Measurements from ENCODE around the gene EEA1.
A peak's percentile ranks its signal among the peaks of the same experiment; 100 is the strongest.

The EEA1 gene

GRCh38 chr12:92740411-92740810, 188.7 kb downstream of the EEA1 start:
- DNase-seq = no peak

GRCh38 chr12:92739113-92739512, 190.0 kb downstream of the EEA1 start:
- no peak for DNase-seq

GRCh38 chr12:92737855-92738850, 190.9 kb downstream of the EEA1 start:
- DNase-seq = no peak

- no peak for DNase-seq
Observed at GRCh38 chr12:92736605-92737004, 192.5 kb downstream of the EEA1 start.

GRCh38 chr12:92735131-92735721, 193.9 kb downstream of the EEA1 start:
- peak; percentile 53 for DNase-seq

GRCh38 chr12:92733661-92734060, 195.4 kb downstream of the EEA1 start:
- no peak for DNase-seq

- no peak for DNase-seq
Observed at GRCh38 chr12:92733181-92733580, 195.9 kb downstream of the EEA1 start.

GRCh38 chr12:92732716-92733115, 196.4 kb downstream of the EEA1 start:
- no peak for DNase-seq

- no peak for DNase-seq
Observed at GRCh38 chr12:92732216-92732615, 196.9 kb downstream of the EEA1 start.

- DNase-seq = no peak
Observed at GRCh38 chr12:92730758-92731157, 198.3 kb downstream of the EEA1 start.

- no peak for DNase-seq
Observed at GRCh38 chr12:92729773-92730305, 199.3 kb downstream of the EEA1 start.

GRCh38 chr12:92726850-92727249, 202.2 kb downstream of the EEA1 start:
- DNase-seq = no peak

- DNase-seq = no peak
Observed at GRCh38 chr12:92722897-92723296, 206.2 kb downstream of the EEA1 start.

- DNase-seq = no peak
Observed at GRCh38 chr12:92721656-92722055, 207.4 kb downstream of the EEA1 start.

- no peak for DNase-seq
Observed at GRCh38 chr12:92721130-92721529, 208.0 kb downstream of the EEA1 start.

Data from NCI-H1092 treated with DMSO at 0.1 percent for 48 hours (cell line).